Neural progenitor cell (in vitro differentiated cells): ENCODE data around the gene RNF4. TPM values are rescaled to one million over a fixed set of nuclear protein-coding genes. Genes with fewer than 3 reads are reported as not detected.

Source experiments
- DNase-seq: peaks from one replicate; pipeline ENCODE4 v3.0.0-alpha.2; 2016; ENCODE audit warnings: low spot score
- H2AFZ ChIP-seq: fragments of 200-600 bp; sonication (generic); replicated peaks from 2 replicates; pipeline ENCODE4 v1.6.1; 2016; ENCODE audit warnings: antibody characterized with exemption
- H3F3A ChIP-seq: fragments of 200-600 bp; sonication (generic); 2 replicates; pipeline ENCODE4 v1.6.1; 2016; ENCODE audit warnings: antibody characterized with exemption, low read depth
- H3K27ac ChIP-seq: fragments of 200-600 bp; sonication (generic); 2 replicates; pipeline ENCODE4 v1.5.1; 2016; ENCODE audit warnings: mild to moderate bottlenecking
- H3K27me3 ChIP-seq: fragments of 200-600 bp; sonication (generic); 2 replicates; pipeline ENCODE4 v1.6.1; 2016; ENCODE audit warnings: mild to moderate bottlenecking, moderate library complexity
- H3K36me3 ChIP-seq: fragments of 200-600 bp; sonication (generic); 2 replicates; pipeline ENCODE4 v1.5.1; 2016
- H3K4me1 ChIP-seq: fragments of 200-600 bp; sonication (generic); 2 replicates; pipeline ENCODE4 v1.6.1; 2016; ENCODE audit warnings: mixed run types
- H3K4me2 ChIP-seq: fragments of 200-600 bp; sonication (generic); 2 replicates; pipeline ENCODE4 v1.6.1; 2016
- H3K4me3 ChIP-seq: fragments of 200-600 bp; sonication (generic); 2 replicates; pipeline ENCODE4 v1.5.1; 2016
- H3K79me2 ChIP-seq: fragments of 200-600 bp; sonication (generic); 2 replicates; pipeline ENCODE4 v1.6.1; 2016; ENCODE audit warnings: low read depth
- H3K9ac ChIP-seq: fragments of 200-600 bp; sonication (generic); 2 replicates; pipeline ENCODE4 v1.6.1; 2016
- H3K9me3 ChIP-seq: fragments of 200-600 bp; sonication (generic); 2 replicates; pipeline ENCODE4 v1.5.1; 2016; ENCODE audit warnings: low read depth
- H4K20me1 ChIP-seq: fragments of 200-600 bp; sonication (generic); 2 replicates; pipeline ENCODE4 v1.6.1; 2016; ENCODE audit warnings: low read depth
- H3K27ac Mint-ChIP-seq: 3 replicates; pipeline ENCODE4 v1.8.0; 2021; ENCODE audit warnings: mixed read lengths
- H3K27me3 Mint-ChIP-seq: 2 replicates; pipeline ENCODE4 v1.8.0; 2022; ENCODE audit warnings: low read depth, mild to moderate bottlenecking, inconsistent platforms, moderate library complexity, mixed read lengths; ENCODE audit not compliant: insufficient read depth
- H3K36me3 Mint-ChIP-seq: 3 replicates; pipeline ENCODE4 v1.8.0; 2021; ENCODE audit warnings: mixed read lengths
- H3K4me1 Mint-ChIP-seq: 3 replicates; pipeline ENCODE4 v1.8.0; 2021; ENCODE audit warnings: mixed read lengths
- H3K4me3 Mint-ChIP-seq: 3 replicates; pipeline ENCODE4 v1.8.0; 2021; ENCODE audit warnings: mild to moderate bottlenecking, moderate library complexity, mixed read lengths
- H3K9me3 Mint-ChIP-seq: 3 replicates; pipeline ENCODE4 v1.8.0; 2020; ENCODE audit warnings: mixed read lengths
- EZH2 ChIP-seq: fragments of 200-600 bp; sonication (generic); IDR thresholded peaks from 2 replicates; pipeline ENCODE4 v1.6.1; 2017; ENCODE audit warnings: antibody characterized with exemption, mild to moderate bottlenecking, moderate library complexity
- EZH2phosphoT487 ChIP-seq: fragments of 200-600 bp; sonication (generic); IDR thresholded peaks from 2 replicates; pipeline ENCODE4 v1.6.1; 2017; ENCODE audit warnings: antibody characterized with exemption
- total RNA-seq: library from RNA; depleted of rRNA; stranded (reverse); fragments of >200 nt; gene quantifications from 2 replicates; pipeline ENCODE4 v1.2.3, GENCODE V29; 2015; ENCODE audit warnings: low replicate concordance
- TF ChIP-seq, protein P1 (sequence below): fragments of 200-600 bp; sonication (generic); IDR thresholded peaks from 2 replicates; pipeline ENCODE4 v1.5.1; 2017; ENCODE audit warnings: antibody characterized with exemption, mild to moderate bottlenecking

RNF4 gene
- total RNA-seq, 1 donor from 2014 or later = 73.8 TPM

GRCh38 chr4:2507855-2508254 is 38.9 kb downstream of the RNF4 start:
- no peak for DNase-seq
- H3K4me1 Mint-ChIP-seq = peaks cover 2% of the 10 kb centered on the region
- no peak overlapping the region for H3K4me3 ChIP-seq
- H3K79me2 ChIP-seq = peaks cover 50% of the 10 kb centered on the region
- no peaks in the 10 kb centered on the region for H3K4me1 ChIP-seq
- no peak overlapping the region for H3K27ac ChIP-seq
- no peak overlapping the region for H3K4me3 Mint-ChIP-seq
- no peak overlapping the region for H3K4me2 ChIP-seq
- H3K27me3 ChIP-seq = no peaks in the 10 kb centered on the region
- TF ChIP-seq, protein P1, sequence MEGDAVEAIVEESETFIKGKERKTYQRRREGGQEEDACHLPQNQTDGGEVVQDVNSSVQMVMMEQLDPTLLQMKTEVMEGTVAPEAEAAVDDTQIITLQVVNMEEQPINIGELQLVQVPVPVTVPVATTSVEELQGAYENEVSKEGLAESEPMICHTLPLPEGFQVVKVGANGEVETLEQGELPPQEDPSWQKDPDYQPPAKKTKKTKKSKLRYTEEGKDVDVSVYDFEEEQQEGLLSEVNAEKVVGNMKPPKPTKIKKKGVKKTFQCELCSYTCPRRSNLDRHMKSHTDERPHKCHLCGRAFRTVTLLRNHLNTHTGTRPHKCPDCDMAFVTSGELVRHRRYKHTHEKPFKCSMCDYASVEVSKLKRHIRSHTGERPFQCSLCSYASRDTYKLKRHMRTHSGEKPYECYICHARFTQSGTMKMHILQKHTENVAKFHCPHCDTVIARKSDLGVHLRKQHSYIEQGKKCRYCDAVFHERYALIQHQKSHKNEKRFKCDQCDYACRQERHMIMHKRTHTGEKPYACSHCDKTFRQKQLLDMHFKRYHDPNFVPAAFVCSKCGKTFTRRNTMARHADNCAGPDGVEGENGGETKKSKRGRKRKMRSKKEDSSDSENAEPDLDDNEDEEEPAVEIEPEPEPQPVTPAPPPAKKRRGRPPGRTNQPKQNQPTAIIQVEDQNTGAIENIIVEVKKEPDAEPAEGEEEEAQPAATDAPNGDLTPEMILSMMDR = no peak
- TF ChIP-seq EZH2 (no peak), EZH2phosphoT487 (no peak)
- no peak overlapping the region for H3K27ac Mint-ChIP-seq
- H3K36me3 Mint-ChIP-seq = peaks cover 31% of the 10 kb centered on the region
- H2AFZ ChIP-seq = no peak overlapping the region
- peaks cover 34% of the 10 kb centered on the region for H4K20me1 ChIP-seq
- H3K9ac ChIP-seq = no peak overlapping the region
- peaks cover 6% of the 10 kb centered on the region for H3K36me3 ChIP-seq
- H3F3A ChIP-seq = no peaks in the 10 kb centered on the region
- peaks cover 4% of the 10 kb centered on the region for H3K27me3 Mint-ChIP-seq
- H3K9me3 ChIP-seq = no peaks in the 10 kb centered on the region
- no peaks in the 10 kb centered on the region for H3K9me3 Mint-ChIP-seq

DNA sequence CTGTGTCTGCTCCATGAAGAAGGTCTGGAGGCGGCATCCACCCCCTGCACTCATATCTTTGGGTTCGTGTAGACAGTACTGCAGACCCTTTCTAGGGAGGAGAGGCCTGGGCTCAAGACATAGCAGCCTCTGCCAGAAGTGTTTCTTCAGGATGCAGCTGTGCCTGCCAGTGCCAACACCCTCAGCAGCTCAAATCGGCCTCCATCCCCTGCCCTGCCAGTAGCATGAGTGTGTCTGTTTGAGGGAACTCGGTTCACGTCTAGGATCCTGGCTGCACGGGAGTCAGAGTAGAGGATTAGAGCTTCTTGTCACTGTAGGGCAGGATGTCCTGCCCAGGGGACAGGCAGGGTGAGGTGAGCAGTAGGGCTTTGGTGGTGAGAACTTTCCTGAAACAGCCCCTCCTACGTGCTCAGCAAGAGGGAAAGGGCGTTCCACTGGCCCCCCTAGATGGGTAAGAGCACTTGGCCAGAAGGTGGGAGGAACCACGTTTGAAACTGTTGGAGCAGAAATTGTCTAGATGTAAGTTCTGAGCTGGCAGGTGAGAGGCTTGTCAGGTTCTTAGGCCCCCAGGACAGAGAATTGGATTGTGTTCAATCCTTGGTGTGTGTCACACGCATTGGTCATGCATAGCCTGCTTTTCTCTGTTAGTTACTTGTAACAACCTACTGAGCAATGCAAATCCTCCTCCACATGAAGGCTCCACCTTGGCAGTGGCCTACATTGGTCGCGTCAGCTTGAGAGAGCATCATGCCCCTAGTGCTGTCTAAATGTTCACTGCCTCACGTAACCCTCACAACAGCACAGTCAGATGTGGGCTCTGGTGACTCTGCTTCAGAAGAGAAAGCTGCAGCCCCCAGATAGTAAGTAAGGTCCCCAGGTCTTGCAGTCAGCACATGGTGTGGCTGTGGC is 41.7 kb downstream of the RNF4 start:
- TF ChIP-seq EZH2 (no peak), EZH2phosphoT487 (no peak)
- TF ChIP-seq, protein P1 = no peak

GRCh38 chr4:2511645-2512131 is 42.8 kb downstream of the RNF4 start:
- Mint-ChIP-seq H3K27ac (no peak overlapping the region), H3K4me1 (no peaks in the 10 kb centered on the region), H3K4me3 (no peak overlapping the region), H3K36me3 (peaks cover 48% of the 10 kb centered on the region), H3K9me3 (no peaks in the 10 kb centered on the region), H3K27me3 (peaks cover 7% of the 10 kb centered on the region)
- Histone ChIP-seq H3K9ac (no peak overlapping the region), H3K4me2 (no peak overlapping the region), H3K36me3 (no peaks in the 10 kb centered on the region), H3K27ac (no peak overlapping the region), H3K79me2 (peaks cover 28% of the 10 kb centered on the region), H2AFZ (no peak overlapping the region), H3K9me3 (no peaks in the 10 kb centered on the region), H4K20me1 (peaks cover 11% of the 10 kb centered on the region), H3K4me1 (no peaks in the 10 kb centered on the region), H3K4me3 (no peak overlapping the region), H3F3A (no peaks in the 10 kb centered on the region), H3K27me3 (no peaks in the 10 kb centered on the region)
- DNase-seq = no peak
- TF ChIP-seq, protein P1 = no peak
- TF ChIP-seq EZH2 (no peak), EZH2phosphoT487 (no peak)

More for the DNA sequence above, 41.7 kb downstream of the RNF4 start:
- Histone ChIP-seq H4K20me1 (peaks cover 20% of the 10 kb centered on the region), H3K4me3 (no peak overlapping the region), H3K79me2 (peaks cover 39% of the 10 kb centered on the region), H3K9ac (no peak overlapping the region), H3K9me3 (no peaks in the 10 kb centered on the region), H3K27me3 (no peaks in the 10 kb centered on the region), H3K36me3 (no peaks in the 10 kb centered on the region), H3K27ac (no peak overlapping the region), H3F3A (no peaks in the 10 kb centered on the region), H2AFZ (no peak overlapping the region), H3K4me1 (no peaks in the 10 kb centered on the region), H3K4me2 (no peak overlapping the region)
- H3K36me3 Mint-ChIP-seq = peaks cover 42% of the 10 kb centered on the region
- no peak overlapping the region for H3K27ac Mint-ChIP-seq
- no peak overlapping the region for H3K4me3 Mint-ChIP-seq
- H3K27me3 Mint-ChIP-seq = peaks cover 7% of the 10 kb centered on the region
- H3K9me3 Mint-ChIP-seq = no peaks in the 10 kb centered on the region
- H3K4me1 Mint-ChIP-seq = peaks cover 2% of the 10 kb centered on the region
- no peak for DNase-seq
